Measurements from ENCODE around the gene DERA. TPM values are rescaled to one million over a fixed set of nuclear protein-coding genes. Genes with fewer than 3 reads are reported as not detected.

Gene DERA
- total and polyA plus RNA-seq, 2 of the 13 experiments (the other 11 are each of a cell fraction or from before 2014, with no cell fraction given): 24.0 to 51.3 TPM

GRCh38 chr12:15910864-15911721 is at the start of gene DERA (continued):
- TF ChIP-seq, protein P1, sequence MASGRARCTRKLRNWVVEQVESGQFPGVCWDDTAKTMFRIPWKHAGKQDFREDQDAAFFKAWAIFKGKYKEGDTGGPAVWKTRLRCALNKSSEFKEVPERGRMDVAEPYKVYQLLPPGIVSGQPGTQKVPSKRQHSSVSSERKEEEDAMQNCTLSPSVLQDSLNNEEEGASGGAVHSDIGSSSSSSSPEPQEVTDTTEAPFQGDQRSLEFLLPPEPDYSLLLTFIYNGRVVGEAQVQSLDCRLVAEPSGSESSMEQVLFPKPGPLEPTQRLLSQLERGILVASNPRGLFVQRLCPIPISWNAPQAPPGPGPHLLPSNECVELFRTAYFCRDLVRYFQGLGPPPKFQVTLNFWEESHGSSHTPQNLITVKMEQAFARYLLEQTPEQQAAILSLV (CRISPR knock-in tag; IDR thresholded peaks at IDR 0.05; ENCODE audit: borderline replicate concordance): peak; percentile 53; the same call in 1 of the 2 replicates
- TF ChIP-seq KLF13 (CRISPR knock-in tag; IDR thresholded peaks at IDR 0.05) (no peak), ZBTB44 (CRISPR knock-in tag; IDR thresholded peaks at IDR 0.05) (no peak), CENPX (CRISPR knock-in tag; IDR thresholded peaks at IDR 0.05) (no peak), ZNF468 (CRISPR knock-in tag; IDR thresholded peaks at IDR 0.05) (no peak), ZBTB1 (CRISPR knock-in tag; IDR thresholded peaks at IDR 0.05; ENCODE audit: borderline replicate concordance) (no peak), RXRA (CRISPR knock-in tag; IDR thresholded peaks at IDR 0.05) (0 out of 2 replicates have a peak, but pooled peaks have one; percentile 13), XRCC5 (optimal IDR thresholded peaks at IDR 0.05; ENCODE audit: low read length) (peak; percentile 82), PHF21A (CRISPR knock-in tag; IDR thresholded peaks at IDR 0.05) (no peak), ZNF331 (CRISPR knock-in tag; IDR thresholded peaks at IDR 0.05) (no peak), ZNF564 (CRISPR knock-in tag; IDR thresholded peaks at IDR 0.05) (no peak), PATZ1 (CRISPR knock-in tag; IDR thresholded peaks at IDR 0.05) (no peak), MAF1 (CRISPR knock-in tag; IDR thresholded peaks at IDR 0.05; ENCODE audit: borderline replicate concordance) (no peak), ZNF264 (CRISPR knock-in tag; IDR thresholded peaks at IDR 0.05) (no peak), ZNF850 (CRISPR knock-in tag; conservative IDR thresholded peaks at IDR 0.05) (no peak), ZNF556 (CRISPR knock-in tag; IDR thresholded peaks at IDR 0.05; ENCODE audit: borderline replicate concordance) (no peak), NFIC (IDR thresholded peaks at IDR 0.05; ENCODE audit: low read length) (no peak), GMEB1 (CRISPR knock-in tag; IDR thresholded peaks at IDR 0.05; ENCODE audit: borderline replicate concordance) (peak; percentile 17; the same call in 1 of the 2 replicates)
- TF ChIP-seq, protein P2, sequence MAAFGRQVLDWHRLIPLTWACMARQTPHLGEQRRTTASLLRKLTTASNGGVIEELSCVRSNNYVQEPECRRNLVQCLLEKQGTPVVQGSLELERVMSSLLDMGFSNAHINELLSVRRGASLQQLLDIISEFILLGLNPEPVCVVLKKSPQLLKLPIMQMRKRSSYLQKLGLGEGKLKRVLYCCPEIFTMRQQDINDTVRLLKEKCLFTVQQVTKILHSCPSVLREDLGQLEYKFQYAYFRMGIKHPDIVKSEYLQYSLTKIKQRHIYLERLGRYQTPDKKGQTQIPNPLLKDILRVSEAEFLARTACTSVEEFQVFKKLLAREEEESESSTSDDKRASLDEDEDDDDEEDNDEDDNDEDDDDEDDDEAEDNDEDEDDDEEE (CRISPR knock-in tag; IDR thresholded peaks at IDR 0.05): peak; percentile 60
- TF ChIP-seq, protein P3, sequence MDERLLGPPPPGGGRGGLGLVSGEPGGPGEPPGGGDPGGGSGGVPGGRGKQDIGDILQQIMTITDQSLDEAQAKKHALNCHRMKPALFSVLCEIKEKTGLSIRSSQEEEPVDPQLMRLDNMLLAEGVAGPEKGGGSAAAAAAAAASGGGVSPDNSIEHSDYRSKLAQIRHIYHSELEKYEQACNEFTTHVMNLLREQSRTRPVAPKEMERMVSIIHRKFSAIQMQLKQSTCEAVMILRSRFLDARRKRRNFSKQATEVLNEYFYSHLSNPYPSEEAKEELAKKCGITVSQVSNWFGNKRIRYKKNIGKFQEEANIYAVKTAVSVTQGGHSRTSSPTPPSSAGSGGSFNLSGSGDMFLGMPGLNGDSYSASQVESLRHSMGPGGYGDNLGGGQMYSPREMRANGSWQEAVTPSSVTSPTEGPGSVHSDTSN (CRISPR knock-in tag; IDR thresholded peaks at IDR 0.05): no peak

Measured in HepG2 (cell line).